Femur (tissue), 1 donor: ENCODE results near the gene VWA3A.
"Not testable (repeated sequence)": the region's sequence is repeated elsewhere in the genome, so short reads cannot be mapped to it uniquely, and the experiment has no call there.

Experiments used
- DNase-seq: peaks from one replicate; pipeline ENCODE4 v3.0.0-alpha.2; 2017

VWA3A gene

DNA sequence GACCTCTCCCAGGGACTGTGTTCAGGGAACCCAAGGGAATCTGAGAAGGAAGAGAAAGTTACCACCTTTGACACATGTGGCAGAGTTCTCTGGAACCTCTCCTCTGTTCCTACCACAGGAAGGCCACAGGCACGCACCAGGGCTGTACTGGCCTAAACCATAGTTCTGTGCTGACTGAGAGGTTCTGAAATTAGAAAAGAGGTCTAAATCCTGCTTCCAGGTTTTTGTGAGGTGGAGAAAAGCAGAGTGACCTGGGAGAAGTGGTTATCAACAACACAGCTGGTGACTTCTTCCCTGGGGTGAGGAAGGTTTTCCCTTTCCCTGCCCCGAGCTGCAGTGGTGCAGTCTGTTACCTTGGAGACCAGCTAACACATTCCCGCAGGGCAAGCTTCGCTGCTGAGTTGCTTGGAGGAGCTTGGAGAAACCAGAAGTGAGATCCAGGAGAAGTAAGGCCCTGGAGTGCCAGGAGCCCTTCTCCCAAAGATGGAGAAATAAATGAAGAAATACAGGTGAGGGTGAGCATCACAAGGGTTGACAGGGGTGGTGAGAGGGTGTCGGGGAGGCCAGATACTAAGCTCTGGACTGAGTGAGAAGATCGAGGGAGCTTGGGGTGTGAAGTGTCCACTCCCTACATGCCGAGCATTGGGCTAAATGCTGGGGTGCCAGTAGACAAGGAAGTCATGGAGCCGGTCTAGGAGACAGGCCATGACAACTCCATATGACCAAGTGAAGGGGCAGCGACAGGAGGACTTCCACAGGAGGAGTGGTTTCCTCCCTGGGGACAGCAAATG is at the start of gene VWA3A:
VWA3A (plus strand) TSS at position 399 of the 791 bp plus-strand sequence; CDS start at position 496, 97 bp downstream.
- no peak for DNase-seq

GRCh38 chr16:22043882-22044281 is 48.5 kb upstream of the VWA3A start:
- DNase-seq: not testable (repeated sequence)

GRCh38 chr16:22045888-22046287 is 46.5 kb upstream of the VWA3A start:
- DNase-seq: not testable (repeated sequence)

GRCh38 chr16:22050963-22051362 is 41.4 kb upstream of the VWA3A start:
- DNase-seq: no peak

DNA sequence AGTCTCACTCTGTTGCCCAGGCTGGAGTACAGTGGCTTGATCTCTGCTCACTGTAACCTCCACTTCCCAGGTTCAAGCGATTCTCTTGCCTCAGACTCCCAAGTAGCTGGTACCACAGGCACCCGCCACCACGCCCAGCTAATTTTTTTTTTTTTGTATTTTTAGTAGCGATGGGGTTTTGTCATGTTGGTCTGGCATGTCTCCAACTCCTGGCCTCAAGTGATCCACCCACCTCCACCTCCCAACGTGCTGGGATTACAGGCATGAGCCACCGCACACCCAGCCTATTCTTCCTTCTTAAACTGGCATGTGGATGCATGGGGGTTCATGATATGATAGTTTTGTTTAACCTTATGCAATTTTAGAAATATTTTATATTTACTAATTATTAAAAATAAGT is 39.4 kb upstream of the VWA3A start:
- DNase-seq: no peak

DNA sequence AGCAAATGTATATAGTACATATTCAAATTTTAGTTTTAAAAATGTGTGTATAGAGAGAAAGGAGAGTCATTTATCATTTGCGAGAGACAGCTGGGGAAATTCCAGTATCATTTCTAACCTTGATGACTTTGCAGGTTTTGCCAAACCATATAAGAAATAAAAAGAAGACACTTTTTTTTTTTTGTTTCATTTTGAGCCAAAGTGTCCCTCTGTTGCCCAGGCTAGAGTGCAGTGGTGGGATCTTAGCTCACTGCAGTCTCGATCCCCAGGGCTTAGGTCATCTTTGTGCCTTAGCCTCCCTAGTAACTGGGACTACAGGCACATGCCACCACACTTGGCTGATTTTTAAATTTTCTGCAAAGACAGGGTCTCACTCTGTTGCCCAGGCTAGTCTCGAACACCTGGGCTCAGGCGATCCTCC is 38.4 kb upstream of the VWA3A start:
- no peak for DNase-seq

DNA sequence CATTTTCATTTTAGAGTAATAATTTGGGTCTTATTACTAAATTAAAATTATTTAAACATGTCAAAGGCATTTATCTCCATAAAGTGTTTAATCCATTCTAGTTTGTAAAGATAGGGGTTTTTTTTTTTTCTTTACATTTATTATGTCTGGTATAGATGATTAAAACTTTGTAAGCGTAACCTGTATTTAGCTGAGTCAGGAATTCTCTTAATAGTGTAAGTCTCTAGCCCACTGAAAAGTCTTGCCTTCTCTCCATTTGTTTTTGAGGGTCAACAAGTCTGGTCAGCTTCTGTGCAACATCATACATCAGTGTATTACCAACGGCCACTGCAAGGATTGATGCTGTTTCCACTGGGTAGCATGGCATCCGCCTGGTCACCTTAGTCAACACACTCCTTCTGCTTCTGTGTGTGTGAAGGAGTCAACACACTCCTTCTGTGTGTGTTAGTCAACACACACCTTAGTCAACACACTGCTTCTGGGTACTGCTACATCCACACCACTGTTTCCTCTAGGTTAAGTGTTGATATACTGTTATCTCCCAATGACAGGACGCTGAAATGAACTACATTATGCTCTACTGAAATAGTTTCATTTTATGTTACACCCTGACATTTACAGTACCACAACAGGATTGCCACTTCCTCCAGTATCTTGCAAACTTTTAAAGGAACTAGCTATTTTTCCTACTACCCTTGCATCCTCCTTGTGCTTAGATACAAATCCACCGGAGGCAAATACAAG is 37.3 kb upstream of the VWA3A start:
- no peak for DNase-seq

DNA sequence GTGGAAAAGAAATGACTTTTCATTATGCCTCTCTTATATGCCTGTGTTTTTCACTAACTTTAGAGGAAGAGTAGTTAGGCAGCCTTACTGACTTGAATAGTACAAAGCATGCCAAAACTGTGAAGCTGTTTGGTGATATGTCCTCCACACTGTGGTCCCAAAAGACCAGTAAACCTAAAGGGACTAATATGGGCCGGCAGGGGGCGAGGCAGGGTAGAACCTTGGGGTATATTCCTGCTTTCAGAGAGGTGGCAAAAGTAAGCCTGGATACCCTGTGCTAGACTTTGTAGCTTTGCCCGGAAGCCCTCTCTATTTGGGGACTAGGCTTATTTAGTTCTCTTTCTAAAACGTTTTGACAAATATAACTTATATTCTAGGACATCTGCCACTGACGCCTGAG is 36.5 kb upstream of the VWA3A start:
- no peak for DNase-seq

GRCh38 chr16:22063888-22064467 is 28.4 kb upstream of the VWA3A start:
- no peak for DNase-seq

DNA sequence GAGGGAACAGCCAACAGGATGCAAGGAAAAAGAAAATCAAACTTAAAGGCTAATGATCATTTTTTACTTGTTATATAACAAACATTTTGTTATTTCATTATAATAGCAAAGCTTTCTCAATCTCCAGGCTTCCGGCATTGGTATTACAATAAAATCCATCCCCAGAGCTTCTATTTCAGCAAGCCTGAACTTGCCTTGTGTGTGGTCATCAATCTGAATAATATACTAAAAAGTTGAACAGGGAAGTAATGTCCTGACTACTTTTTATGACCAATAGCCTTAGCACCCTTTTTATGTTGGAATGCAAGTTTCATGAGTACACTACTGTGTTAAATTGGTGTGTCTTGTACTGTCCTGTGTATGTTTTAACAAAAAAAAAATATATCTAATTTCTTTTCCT is 27.1 kb upstream of the VWA3A start:
- no peak for DNase-seq

GRCh38 chr16:22070361-22071330 is 21.7 kb upstream of the VWA3A start:
- no peak for DNase-seq

DNA sequence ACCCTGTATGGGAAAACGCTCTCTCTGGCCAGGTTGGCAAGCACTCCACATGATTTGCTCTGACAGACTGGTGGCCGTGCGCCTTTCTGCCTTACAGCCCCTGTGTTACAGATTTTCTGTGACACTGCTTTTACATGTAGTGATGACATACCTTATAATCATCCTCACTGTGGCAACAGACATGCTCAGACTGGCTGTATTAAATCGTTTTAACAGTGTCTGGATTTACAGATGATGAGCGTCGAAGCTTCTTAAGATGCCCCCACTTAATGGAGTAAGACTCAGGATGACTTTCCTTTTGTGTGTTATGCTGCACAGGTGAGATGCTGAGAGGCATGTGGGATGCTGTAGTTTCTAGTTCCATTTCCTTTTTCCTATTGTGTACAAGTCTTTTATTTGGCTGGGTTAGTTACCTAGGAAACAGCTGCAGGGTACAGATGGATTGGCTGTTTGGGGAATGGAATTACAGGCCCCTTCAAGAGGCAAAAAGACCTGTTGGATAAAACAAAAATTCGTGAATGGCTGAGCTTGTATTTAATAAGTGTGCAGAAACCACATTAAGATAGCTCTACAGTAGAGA is 20.9 kb upstream of the VWA3A start:
- DNase-seq: no peak

DNA sequence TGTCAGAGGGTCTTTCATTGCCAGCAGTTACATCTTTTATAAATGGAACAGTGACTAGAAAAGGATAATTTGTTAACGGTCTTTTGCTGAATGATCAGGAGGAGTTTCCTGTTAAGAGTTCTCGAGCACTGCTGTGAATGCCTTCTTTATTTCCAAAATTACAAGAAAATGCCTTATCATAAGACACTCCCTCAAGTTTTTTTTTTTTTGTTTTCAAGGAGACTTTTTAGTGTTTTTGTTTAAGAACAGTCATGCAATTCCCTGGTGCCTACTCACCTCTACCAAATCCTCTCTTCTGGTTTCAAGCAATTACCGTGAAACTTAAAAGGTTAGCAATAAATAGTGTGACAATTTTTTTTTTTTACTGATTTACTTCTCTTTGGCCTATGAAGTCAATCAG is 19.0 kb upstream of the VWA3A start:
- DNase-seq: no peak

- DNase-seq: no peak
These were observed 17.1 kb upstream of the VWA3A start for GRCh38 chr16:22075043-22075757.

- no peak for DNase-seq
These were observed 16.6 kb upstream of the VWA3A start for GRCh38 chr16:22075776-22076175.

DNA sequence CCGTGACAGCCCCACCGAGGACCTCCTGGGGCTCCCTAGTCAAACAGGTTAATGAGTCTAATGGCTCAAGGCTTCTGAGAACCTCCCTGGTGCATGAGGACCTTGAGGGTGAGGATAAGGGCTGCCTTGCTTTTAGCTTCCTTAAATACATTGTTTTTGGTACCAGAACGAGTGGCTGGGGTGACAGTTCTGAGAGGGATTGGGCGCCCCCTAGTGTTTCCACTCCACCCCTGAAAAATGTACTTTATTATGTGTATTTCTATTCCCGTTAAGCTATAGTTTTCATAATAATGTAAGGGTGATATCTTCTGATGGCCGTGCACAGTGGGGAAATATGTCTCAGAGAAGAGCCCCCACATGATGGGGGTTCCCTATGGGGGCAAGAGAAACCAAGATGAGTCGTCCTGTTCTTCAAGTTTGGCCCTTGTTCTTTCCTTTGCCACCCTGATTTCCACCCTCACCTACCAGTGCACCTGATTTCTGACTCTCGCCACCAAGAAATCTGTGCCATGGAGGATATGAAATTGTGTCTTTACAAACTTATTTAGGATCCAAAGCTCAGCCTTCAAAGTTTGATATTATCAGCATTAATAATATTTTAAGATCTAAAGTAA is 14.5 kb upstream of the VWA3A start:
- DNase-seq: peak; percentile 68

GRCh38 chr16:22078656-22079055 is 13.7 kb upstream of the VWA3A start:
- DNase-seq: no peak

GRCh38 chr16:22081050-22081449 is 11.3 kb upstream of the VWA3A start:
- no peak for DNase-seq

- DNase-seq: no peak
These were observed 5.9 kb upstream of the VWA3A start for GRCh38 chr16:22086440-22086839.

DNA sequence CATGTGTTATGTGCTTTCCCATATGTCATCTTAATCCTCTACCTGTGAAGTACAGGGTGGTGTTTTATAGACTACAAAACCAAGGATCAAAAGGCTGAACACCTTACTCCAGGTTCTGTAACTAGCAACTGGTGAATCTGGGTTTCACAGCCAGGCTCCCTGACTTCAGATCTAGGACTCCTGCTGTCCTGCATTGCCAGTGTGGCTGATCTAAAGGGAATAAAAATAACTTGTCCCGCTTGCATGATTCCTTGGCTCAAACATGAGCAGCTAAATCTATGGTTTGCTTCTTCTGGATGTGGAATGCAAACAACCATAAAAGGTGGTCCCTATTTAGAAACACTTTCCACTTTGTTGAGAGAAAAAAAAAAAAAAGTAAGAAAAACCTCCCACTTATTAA is 3.7 kb upstream of the VWA3A start:
- no peak for DNase-seq

DNA sequence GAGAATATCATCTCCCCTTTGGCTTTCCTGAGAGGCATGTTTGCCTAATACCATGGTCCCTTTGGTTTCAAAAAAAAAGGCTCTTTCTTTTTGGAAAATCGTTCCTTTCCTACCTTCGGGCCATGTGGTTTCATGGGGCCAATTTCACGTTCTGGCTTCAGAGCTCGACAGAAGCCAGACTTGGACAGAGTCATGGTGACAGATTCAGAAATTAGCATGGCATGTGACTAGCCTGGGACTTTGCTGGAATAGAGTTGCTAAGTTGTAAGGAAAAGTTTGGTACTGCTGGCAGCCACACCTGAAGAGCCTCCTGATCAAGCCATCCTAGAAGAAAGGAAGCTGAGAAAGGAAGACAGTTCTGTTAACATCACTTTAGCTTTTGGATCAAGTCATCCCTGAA is 2.4 kb upstream of the VWA3A start:
- no peak for DNase-seq
